BE2C (cell line): ENCODE measurements around the gene AAGAB.
"Not testable (repeated sequence)": the region's sequence is repeated elsewhere in the genome, so short reads cannot be mapped to it uniquely, and the experiment has no call there.

Experiments used
- DNase-seq: peaks from one replicate; pipeline ENCODE4 v3.0.0-alpha.2; 2020
- H3K27me3 ChIP-seq: fragments of 250-450 bp; sonication (Bioruptor Pico); 2 replicates; pipeline ENCODE4 v1.5.1; 2020; ENCODE audit warnings: mild to moderate bottlenecking
- H3K36me3 ChIP-seq: fragments of 250-450 bp; sonication (Bioruptor Pico); 2 replicates; pipeline ENCODE4 v1.5.1; 2020; ENCODE audit warnings: mild to moderate bottlenecking
- H3K4me1 ChIP-seq: fragments of 250-450 bp; sonication (Bioruptor Pico); 2 replicates; pipeline ENCODE4 v1.5.1; 2020
- H3K4me3 ChIP-seq: 2 replicates; pipeline ENCODE4 v1.5.1; 2011; ENCODE audit warnings: low read depth, low read length
- H3K9me3 ChIP-seq: fragments of 250-450 bp; sonication (Bioruptor Pico); 2 replicates; pipeline ENCODE4 v1.5.1; 2020
- TF ChIP-seq, protein P1 (sequence below): IDR thresholded peaks from 2 replicates; pipeline ENCODE4 v1.5.1; 2012; ENCODE audit warnings: mild to moderate bottlenecking, low read depth, low read length

The AAGAB gene

DNA sequence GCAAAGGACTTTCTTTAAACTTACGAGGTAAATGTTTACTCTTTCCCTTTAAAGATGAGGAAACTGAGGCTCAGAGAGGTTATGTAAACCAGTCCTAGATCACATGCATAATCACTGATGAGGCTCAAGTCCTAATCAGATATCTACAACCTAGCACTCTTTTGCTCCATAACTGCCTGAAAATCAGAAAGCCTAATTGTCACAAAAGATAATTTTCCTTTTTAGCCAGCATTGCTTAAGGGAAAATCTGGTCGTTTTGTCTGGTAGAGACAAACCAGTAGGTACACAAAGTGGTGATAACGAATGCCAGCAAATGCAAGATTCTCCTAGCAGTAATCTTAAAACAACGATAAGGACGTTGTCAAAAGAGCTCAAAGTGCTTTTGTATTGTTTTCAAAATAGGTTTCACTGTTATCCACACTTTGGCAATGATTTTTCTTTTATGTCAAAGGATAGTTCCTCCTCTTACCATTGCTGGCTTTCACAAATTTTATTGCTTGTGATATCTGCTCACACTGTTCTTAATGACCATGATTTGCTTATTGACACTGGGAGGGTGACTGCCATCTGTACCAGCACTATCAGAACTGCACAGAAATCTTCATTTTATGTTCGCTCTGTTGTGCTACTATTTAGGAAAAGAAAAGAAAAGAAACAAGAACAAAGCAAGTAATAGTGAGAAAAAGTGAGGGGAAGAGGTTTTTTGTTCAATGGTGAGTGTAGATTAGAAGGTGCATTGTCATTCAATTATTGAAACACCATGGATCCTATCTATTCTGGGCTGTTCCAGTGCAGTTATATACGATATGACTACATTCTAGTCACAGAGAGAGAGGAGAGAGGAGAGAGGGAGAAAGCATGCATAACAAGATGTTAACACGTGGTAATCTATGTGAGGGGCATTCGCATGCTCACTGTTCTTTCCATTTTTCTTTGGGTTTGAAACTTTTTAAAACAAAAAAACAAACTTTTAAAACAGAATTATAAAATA is 13.8 kb upstream of the AAGAB start:
- no peak overlapping the region for H3K4me3 ChIP-seq
- TF ChIP-seq, protein P1, sequence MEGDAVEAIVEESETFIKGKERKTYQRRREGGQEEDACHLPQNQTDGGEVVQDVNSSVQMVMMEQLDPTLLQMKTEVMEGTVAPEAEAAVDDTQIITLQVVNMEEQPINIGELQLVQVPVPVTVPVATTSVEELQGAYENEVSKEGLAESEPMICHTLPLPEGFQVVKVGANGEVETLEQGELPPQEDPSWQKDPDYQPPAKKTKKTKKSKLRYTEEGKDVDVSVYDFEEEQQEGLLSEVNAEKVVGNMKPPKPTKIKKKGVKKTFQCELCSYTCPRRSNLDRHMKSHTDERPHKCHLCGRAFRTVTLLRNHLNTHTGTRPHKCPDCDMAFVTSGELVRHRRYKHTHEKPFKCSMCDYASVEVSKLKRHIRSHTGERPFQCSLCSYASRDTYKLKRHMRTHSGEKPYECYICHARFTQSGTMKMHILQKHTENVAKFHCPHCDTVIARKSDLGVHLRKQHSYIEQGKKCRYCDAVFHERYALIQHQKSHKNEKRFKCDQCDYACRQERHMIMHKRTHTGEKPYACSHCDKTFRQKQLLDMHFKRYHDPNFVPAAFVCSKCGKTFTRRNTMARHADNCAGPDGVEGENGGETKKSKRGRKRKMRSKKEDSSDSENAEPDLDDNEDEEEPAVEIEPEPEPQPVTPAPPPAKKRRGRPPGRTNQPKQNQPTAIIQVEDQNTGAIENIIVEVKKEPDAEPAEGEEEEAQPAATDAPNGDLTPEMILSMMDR: no peak
- no peaks in the 10 kb centered on the region for H3K27me3 ChIP-seq
- H3K36me3 ChIP-seq: no peaks in the 10 kb centered on the region
- no peaks in the 10 kb centered on the region; the same call in 1 of the 2 replicates for H3K4me1 ChIP-seq
- DNase-seq: no peak
- no peaks in the 10 kb centered on the region for H3K9me3 ChIP-seq

DNA sequence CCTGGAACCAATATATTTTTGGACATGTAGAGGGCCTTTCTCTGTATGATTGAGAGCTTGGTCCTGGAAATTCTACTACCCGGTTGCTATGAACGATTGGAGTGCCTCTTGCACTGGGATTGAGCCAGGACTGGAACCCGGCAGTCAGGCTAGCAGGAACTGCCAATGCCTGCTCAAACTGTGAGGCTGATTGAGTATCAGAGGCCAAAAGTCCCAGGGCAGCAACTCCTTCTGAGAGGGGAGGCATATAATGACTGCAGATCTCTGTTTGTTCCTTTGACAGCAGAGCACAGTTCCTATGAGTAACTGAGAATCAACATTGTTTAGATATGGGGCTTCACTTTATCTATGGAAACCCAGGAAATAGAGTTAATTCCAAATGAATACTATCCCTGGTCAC is 13.0 kb upstream of the AAGAB start:
- DNase-seq: no peak
- Histone ChIP-seq H3K4me3 (no peak overlapping the region), H3K27me3 (no peaks in the 10 kb centered on the region), H3K4me1 (no peaks in the 10 kb centered on the region; the same call in 1 of the 2 replicates), H3K9me3 (no peaks in the 10 kb centered on the region), H3K36me3 (no peaks in the 10 kb centered on the region)
- TF ChIP-seq, protein P1: no peak

DNA sequence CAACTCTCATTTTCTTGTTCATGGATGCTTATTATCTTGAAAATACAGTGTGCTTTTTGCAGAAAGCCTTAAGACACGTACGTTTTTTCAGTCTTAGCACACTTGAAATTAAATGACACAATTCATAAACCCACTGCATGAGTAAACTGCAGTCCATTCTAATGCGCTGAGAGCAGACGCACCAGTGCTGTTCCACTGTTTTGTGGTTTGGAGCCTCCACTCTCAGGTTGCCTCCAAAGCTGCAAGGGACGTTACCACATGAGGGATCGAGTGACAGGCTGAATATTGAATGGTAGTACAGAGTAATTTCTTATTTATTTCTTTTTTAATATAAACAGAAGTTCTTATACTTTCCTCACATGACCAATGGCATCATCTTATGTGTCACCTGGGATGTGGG is 12.4 kb upstream of the AAGAB start:
- DNase-seq: no peak
- TF ChIP-seq, protein P1: no peak
- Histone ChIP-seq H3K27me3 (no peaks in the 10 kb centered on the region), H3K9me3 (no peaks in the 10 kb centered on the region), H3K4me1 (no peaks in the 10 kb centered on the region; the same call in 1 of the 2 replicates), H3K36me3 (no peaks in the 10 kb centered on the region), H3K4me3 (no peak overlapping the region)

DNA sequence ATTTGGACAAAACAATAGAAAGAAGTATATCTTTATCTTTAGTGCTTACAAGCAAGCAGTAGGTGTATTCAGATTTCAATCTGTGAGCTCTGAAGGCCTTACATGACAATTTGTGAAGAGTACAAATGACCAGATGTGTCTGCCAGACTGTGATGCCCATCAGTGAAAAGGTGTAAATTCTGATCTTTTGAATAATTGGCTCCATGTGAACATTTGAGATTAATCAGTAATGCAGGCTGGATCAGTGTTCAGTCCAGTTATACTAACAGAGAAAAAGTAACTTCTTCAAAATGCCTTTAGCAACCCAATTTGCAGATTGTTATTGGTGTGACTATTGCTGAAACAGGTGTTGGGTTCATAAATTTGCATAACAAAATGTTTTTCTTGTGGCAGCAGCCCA is 5.3 kb upstream of the AAGAB start:
- TF ChIP-seq, protein P1: no peak
- H3K4me1 ChIP-seq: no peaks in the 10 kb centered on the region
- H3K27me3 ChIP-seq: no peaks in the 10 kb centered on the region
- no peaks in the 10 kb centered on the region for H3K36me3 ChIP-seq
- DNase-seq: no peak
- H3K9me3 ChIP-seq: no peaks in the 10 kb centered on the region
- H3K4me3 ChIP-seq: no peak overlapping the region

DNA sequence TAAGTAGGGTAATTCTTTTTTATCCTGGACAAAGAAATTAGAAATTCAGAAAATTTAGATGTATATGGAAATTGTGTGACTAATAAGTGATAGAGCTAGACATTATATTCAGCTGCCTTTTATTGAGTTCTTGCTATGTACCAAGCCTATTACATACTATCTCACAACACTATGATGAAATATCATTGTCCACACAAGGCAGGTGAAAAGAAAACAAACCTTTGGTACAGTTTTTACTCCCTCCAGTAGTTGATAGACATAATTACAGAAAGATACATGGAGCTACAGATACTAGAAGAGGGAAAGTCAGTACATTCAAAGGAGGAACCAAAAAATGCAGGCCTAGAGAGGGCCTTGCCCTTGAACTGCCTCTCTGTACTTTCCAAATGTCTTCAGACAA is 4.9 kb upstream of the AAGAB start:
- H3K27me3 ChIP-seq: no peaks in the 10 kb centered on the region
- no peaks in the 10 kb centered on the region for H3K9me3 ChIP-seq
- H3K4me1 ChIP-seq: no peaks in the 10 kb centered on the region
- H3K4me3 ChIP-seq: no peak overlapping the region
- DNase-seq: no peak
- no peaks in the 10 kb centered on the region for H3K36me3 ChIP-seq
- TF ChIP-seq, protein P1: no peak

DNA sequence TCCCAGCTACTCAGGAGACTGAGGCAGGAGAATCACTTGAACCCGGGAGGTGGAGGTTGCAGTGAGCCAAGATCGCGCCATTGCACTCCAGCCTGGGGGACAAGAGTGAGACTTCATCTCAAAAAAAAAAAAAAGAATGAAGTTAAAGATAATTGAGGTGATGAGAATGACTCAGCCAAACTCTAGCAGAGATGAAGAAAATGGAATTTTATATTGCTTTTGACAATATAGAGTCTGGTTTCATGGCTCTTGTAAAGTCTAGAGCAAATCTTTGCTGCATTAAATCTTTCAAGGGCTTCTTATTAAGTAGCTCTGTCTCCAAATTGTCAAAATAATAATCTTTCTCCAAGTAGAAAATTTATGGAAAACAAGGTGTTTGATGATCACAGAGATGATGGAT is 4.0 kb upstream of the AAGAB start:
- not testable (repeated sequence) for DNase-seq, H3K4me1 ChIP-seq, H3K36me3 ChIP-seq, H3K27me3 ChIP-seq, H3K4me3 ChIP-seq, H3K9me3 ChIP-seq
